Smooth muscle cell (in vitro differentiated cells): Measurements from ENCODE around the gene KLHL29. TPM values are rescaled to one million over a fixed set of nuclear protein-coding genes. Genes with fewer than 3 reads are reported as not detected.

Experiments
- DNase-seq: peaks from one replicate; lab custom pipeline; 2025; ENCODE audit not compliant: unreplicated experiment; lab: John Stamatoyannopoulos, UW
- H2AFZ ChIP-seq: fragments of 200-600 bp; sonication (generic); 2 replicates; pipeline ENCODE4 v1.6.0; 2016; ENCODE audit warnings: antibody characterized with exemption, low read depth, mild to moderate bottlenecking
- H3F3A ChIP-seq: fragments of 200-600 bp; sonication (generic); 2 replicates; pipeline ENCODE4 v1.6.0; 2017; ENCODE audit warnings: antibody characterized with exemption, low read depth
- H3K27ac ChIP-seq: fragments of 200-600 bp; sonication (generic); 2 replicates; pipeline ENCODE4 v1.5.1; 2016; ENCODE audit warnings: low read depth, mild to moderate bottlenecking
- H3K27me3 ChIP-seq: fragments of 200-600 bp; sonication (generic); 2 replicates; pipeline ENCODE4 v1.6.1; 2016; ENCODE audit warnings: low read depth, mild to moderate bottlenecking
- H3K36me3 ChIP-seq: fragments of 200-600 bp; sonication (generic); 2 replicates; pipeline ENCODE4 v1.5.1; 2016; ENCODE audit warnings: low read depth
- H3K4me1 ChIP-seq: fragments of 200-600 bp; sonication (generic); 2 replicates; pipeline ENCODE4 v1.5.1; 2016; ENCODE audit warnings: low read depth
- H3K4me2 ChIP-seq: fragments of 200-600 bp; sonication (generic); 2 replicates; pipeline ENCODE4 v1.6.0; 2016; ENCODE audit warnings: mild to moderate bottlenecking
- H3K4me3 ChIP-seq: fragments of 200-600 bp; sonication (generic); 2 replicates; pipeline ENCODE4 v1.5.1; 2016; ENCODE audit warnings: mild to moderate bottlenecking
- H3K79me2 ChIP-seq: fragments of 200-600 bp; sonication (generic); 2 replicates; pipeline ENCODE4 v1.6.0; 2016; ENCODE audit warnings: low read depth, mild to moderate bottlenecking
- H3K9ac ChIP-seq: fragments of 200-600 bp; sonication (generic); 2 replicates; pipeline ENCODE4 v1.6.0; 2016; ENCODE audit warnings: low read depth
- H3K9me3 ChIP-seq: fragments of 200-600 bp; sonication (generic); replicated peaks from 2 replicates; pipeline ENCODE4 v1.5.1; 2016; ENCODE audit warnings: low read depth
- H4K20me1 ChIP-seq: fragments of 200-600 bp; sonication (generic); 2 replicates; pipeline ENCODE4 v1.6.0; 2016; ENCODE audit warnings: low read depth
- WGBS: methylation state at CpG from one replicate; pipeline ENCODE4 v1.1.7; 2016; ENCODE audit warnings: low lambda C conversion rate; 5-methylcytosine and 5-hydroxymethylcytosine counted together
- polyA plus RNA-seq: library from polyadenylated mRNA; unstranded; fragments of >200 nt; fragmentation: Nextera tagmentation; extraction: Ambion mirVana; gene quantifications from 2 replicates; pipeline ENCODE4 v1.2.1, GENCODE V29; 2016
- total RNA-seq: library from RNA; depleted of rRNA; stranded (reverse); fragments of >200 nt; gene quantifications from 2 replicates; pipeline ENCODE4 v1.2.3, GENCODE V29; 2014
- TF ChIP-seq, protein P1 (sequence below): fragments of 200-600 bp; sonication (generic); IDR thresholded peaks from 2 replicates; pipeline ENCODE4 v1.5.1; 2017; ENCODE audit warnings: borderline replicate concordance, mild to moderate bottlenecking, antibody characterized with exemption; ENCODE audit not compliant: insufficient read depth, poor library complexity, severe bottlenecking

Gene KLHL29
- total and polyA plus RNA-seq, 2 experiments from 2014 or later, result 3.1 to 6.6 TPM

DNA sequence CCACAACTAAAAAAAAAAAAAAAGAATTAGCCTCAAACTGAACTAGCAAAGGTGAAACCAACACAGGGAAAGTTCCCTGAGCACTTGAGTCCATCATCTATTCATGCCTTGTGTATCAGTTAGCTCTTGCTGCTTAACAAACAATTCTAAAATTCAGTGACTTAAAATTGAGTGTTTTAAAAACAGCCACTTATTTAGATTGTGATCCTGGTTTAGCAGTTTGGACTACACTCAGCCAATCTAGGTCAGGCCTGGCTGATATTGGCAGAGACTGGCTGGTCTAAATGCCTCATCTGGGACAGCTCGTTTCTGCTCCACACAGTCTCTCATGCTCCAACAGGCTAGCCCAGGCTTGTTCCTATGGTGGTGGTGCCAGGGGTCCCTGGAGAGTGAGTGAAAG lies 294.1 kb downstream of the KLHL29 start:
- no peak overlapping the region for H3K9ac ChIP-seq
- H4K20me1 ChIP-seq, result no peaks in the 10 kb centered on the region
- no peak overlapping the region for H2AFZ ChIP-seq
- H3K27me3 ChIP-seq, result no peaks in the 10 kb centered on the region
- H3K4me3 ChIP-seq, result no peak overlapping the region
- H3K36me3 ChIP-seq, result no peaks in the 10 kb centered on the region
- peaks cover 1% of the 10 kb centered on the region for H3K4me1 ChIP-seq
- no peak overlapping the region for H3K4me2 ChIP-seq
- DNase-seq, result no peak
- TF ChIP-seq, protein P1, sequence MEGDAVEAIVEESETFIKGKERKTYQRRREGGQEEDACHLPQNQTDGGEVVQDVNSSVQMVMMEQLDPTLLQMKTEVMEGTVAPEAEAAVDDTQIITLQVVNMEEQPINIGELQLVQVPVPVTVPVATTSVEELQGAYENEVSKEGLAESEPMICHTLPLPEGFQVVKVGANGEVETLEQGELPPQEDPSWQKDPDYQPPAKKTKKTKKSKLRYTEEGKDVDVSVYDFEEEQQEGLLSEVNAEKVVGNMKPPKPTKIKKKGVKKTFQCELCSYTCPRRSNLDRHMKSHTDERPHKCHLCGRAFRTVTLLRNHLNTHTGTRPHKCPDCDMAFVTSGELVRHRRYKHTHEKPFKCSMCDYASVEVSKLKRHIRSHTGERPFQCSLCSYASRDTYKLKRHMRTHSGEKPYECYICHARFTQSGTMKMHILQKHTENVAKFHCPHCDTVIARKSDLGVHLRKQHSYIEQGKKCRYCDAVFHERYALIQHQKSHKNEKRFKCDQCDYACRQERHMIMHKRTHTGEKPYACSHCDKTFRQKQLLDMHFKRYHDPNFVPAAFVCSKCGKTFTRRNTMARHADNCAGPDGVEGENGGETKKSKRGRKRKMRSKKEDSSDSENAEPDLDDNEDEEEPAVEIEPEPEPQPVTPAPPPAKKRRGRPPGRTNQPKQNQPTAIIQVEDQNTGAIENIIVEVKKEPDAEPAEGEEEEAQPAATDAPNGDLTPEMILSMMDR, result no peak
- no peaks in the 10 kb centered on the region for H3K79me2 ChIP-seq
- WGBS, result 83% methylated on average over 1 of the region's 1 CpG
- H3K9me3 ChIP-seq, result no peaks in the 10 kb centered on the region
- H3K27ac ChIP-seq, result no peak overlapping the region
- no peaks in the 10 kb centered on the region for H3F3A ChIP-seq

- Histone ChIP-seq H2AFZ (no peak overlapping the region), H3F3A (no peaks in the 10 kb centered on the region), H4K20me1 (no peaks in the 10 kb centered on the region), H3K9me3 (no peaks in the 10 kb centered on the region), H3K36me3 (no peaks in the 10 kb centered on the region), H3K27me3 (no peaks in the 10 kb centered on the region), H3K4me3 (no peak overlapping the region), H3K4me1 (peaks cover 5% of the 10 kb centered on the region), H3K4me2 (no peak overlapping the region), H3K9ac (no peak overlapping the region), H3K27ac (no peak overlapping the region), H3K79me2 (no peaks in the 10 kb centered on the region)
- TF ChIP-seq, protein P1, result no peak
- WGBS, result 97% methylated on average over 8 of the region's 8 CpGs
- DNase-seq, result no peak
Measured at GRCh38 chr2:23680951-23681350, 296.0 kb downstream of the KLHL29 start.

DNA sequence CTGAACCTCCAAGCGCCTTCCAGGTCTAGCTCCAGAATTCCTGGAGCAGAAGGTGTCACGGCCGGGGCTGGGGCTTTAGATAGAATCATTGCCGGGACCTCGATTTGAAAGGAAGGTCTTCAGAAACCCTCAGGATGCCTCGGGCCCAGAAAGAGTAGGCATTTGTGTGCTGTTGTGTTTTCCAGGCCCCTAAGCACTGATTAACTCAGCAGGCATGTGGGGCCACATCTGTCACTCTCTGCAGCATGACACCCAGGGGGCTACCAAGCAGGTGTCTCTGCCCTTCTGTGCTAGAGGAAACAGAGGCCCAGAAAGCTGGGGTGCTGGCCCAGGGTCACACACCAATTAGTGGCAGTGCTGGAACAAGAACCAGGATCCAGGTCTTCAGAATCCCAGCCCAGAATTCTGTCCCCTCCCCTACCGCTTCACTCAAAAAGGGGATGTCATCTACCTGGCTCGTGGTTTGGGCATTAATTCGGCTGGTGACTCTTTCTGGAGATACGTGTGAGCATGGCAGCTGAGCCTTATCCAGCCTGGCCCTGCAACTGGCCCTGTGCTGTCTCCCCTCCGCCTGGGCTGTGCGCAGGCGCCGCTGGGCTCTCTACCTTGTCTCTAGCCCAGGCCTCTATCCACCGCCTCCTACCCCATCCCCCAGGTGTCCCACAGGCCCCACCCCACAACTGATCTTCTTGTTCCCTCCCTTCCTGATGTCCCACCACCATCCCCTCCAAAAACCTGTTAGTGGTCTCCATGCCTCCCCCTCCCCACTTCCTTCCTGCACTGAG lies 296.6 kb downstream of the KLHL29 start:
- H3K27me3 ChIP-seq, result no peaks in the 10 kb centered on the region
- DNase-seq, result no peak
- TF ChIP-seq, protein P1, result no peak
- 95% methylated on average over 14 of the region's 15 CpGs for WGBS
- no peaks in the 10 kb centered on the region for H4K20me1 ChIP-seq
- no peak overlapping the region for H3K9ac ChIP-seq
- no peaks in the 10 kb centered on the region for H3F3A ChIP-seq
- H2AFZ ChIP-seq, result no peak overlapping the region
- no peak overlapping the region for H3K4me3 ChIP-seq
- no peaks in the 10 kb centered on the region for H3K9me3 ChIP-seq
- no peak overlapping the region for H3K4me2 ChIP-seq
- no peak overlapping the region for H3K27ac ChIP-seq
- H3K4me1 ChIP-seq, result peaks cover 5% of the 10 kb centered on the region
- no peaks in the 10 kb centered on the region for H3K79me2 ChIP-seq
- no peaks in the 10 kb centered on the region for H3K36me3 ChIP-seq

DNA sequence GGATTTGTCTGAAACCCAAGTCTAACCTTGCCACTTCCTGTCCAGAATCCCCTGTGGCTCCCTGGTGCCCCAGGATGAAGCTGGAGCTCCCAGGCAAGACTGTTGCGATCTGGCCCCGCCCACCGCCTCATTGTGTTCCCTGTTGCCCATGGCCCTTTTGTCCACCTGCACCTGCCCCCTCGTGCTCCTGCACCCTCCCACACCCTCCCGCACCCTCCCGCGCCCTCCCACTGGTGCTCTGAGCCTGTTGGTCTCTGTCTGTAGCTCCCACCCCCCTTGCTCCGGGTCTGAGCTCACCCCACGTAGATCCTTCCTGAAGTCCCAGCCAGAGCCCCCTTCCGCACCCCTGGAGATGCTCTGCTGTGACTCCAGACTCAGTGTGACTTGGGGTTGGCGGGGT lies 297.5 kb downstream of the KLHL29 start:
- H3K4me3 ChIP-seq, result no peak overlapping the region
- no peak overlapping the region for H3K27ac ChIP-seq
- 93% methylated on average over 7 of the region's 11 CpGs for WGBS
- H3K9me3 ChIP-seq, result no peaks in the 10 kb centered on the region
- H3K4me1 ChIP-seq, result peaks cover 5% of the 10 kb centered on the region
- H3F3A ChIP-seq, result no peaks in the 10 kb centered on the region
- TF ChIP-seq, protein P1, result no peak
- no peak for DNase-seq
- H3K36me3 ChIP-seq, result no peaks in the 10 kb centered on the region
- H3K27me3 ChIP-seq, result no peaks in the 10 kb centered on the region
- H3K9ac ChIP-seq, result no peak overlapping the region
- H2AFZ ChIP-seq, result no peak overlapping the region
- H4K20me1 ChIP-seq, result no peaks in the 10 kb centered on the region
- no peaks in the 10 kb centered on the region for H3K79me2 ChIP-seq
- no peak overlapping the region for H3K4me2 ChIP-seq
